GM19324 (cell line): ENCODE results near the gene KIRREL2.
"Not testable (repeated sequence)": the region's sequence is repeated elsewhere in the genome, so short reads cannot be mapped to it uniquely, and the experiment has no call there.

ENCODE experiments used
- ATAC-seq: cut with Tn5 transposase; IDR thresholded peaks from one replicate; pipeline ENCODE4 v1.9.1; 2021; ENCODE audit warnings: mild to moderate bottlenecking, moderate library complexity; ENCODE audit not compliant: unreplicated experiment, low FRiP score

Gene KIRREL2

DNA sequence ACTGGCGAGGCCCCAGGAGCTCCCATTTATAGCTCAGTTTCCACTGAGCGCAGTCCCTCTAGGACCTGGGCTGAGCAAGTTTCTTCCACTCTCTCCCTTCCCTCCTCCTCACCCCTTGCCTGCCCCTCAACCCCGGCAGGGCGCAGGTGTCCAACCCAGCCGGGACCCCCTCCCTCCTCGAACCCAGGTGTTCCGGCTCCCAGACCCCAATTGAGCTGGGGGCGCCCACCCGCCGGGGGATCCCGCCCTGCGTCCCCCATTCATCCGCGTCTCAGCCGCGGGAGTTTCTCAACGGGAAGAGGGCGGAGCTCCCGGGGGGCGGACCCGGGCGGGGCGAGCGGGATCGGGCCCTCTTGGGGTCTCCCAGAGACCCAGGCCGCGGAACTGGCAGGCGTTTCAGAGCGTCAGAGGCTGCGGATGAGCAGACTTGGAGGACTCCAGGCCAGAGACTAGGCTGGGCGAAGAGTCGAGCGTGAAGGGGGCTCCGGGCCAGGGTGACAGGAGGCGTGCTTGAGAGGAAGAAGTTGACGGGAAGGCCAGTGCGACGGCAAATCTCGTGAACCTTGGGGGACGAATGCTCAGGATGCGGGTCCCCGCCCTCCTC is at the start of gene KIRREL2:
KIRREL2 (plus strand) TSS at position 366 of the 604 bp plus-strand sequence; CDS start at position 575, 209 bp downstream.
- ATAC-seq: no peak

DNA sequence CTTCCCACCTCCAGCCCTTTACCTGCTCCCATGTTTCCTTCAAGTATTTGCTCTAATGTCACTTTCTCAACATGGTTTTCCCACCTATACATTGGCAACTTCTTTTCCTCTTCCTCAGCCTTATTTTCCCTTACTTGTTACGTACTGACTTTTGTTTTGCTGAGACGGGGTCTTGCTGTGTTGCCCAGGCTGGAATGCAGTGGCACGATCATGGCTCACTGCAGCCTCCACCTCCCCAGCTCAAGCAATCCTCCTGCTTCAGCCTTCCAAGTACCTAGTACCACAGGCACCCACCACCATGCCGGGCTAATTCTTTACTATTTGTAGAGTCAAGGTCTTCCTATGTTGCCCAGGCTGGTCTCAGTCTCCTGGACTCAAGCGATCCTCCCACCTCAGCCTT is 49.1 kb upstream of the KIRREL2 start:
- no peak for ATAC-seq

- no peak for ATAC-seq
Measured at GRCh38 chr19:35811317-35812219, 45.1 kb upstream of the KIRREL2 start.

DNA sequence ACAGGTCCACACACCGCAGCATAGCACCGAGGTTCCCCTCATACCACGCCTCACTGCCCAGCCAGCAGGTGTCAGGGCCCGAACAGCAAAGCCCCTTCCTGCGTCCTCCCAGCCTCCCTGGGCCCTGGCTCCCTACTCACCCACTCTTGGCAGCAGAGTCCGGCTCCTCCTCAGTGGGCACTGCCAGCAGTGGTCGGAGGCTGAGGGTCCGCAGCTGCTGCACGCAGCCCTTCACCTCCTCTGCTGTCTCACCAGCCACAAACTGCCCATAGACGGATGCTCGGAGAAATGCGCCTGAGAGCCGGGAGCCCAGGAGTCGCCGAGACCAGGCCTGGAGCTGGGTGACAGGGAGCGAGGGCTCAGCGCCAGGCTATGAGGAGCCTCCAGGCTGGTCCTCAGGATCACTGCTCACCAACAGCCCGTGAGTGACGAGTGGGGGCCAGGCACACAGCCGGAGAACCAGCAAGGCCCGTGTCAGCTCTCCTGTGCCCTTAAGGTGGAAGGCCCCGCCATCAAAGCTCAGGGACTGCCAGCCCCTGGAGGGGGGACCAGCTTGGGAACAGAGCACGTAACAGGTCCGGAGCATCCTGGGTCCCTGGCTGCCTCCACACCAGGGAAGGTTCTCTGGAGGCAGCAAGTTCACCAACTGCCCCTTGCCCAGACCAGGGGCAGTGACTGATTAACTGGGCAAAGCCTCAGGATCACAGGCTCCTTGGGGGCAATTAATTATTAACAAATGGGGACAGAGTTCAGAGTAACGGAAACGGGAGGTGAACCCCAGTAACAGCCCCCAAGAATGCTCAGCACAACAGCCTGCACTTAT is 44.3 kb upstream of the KIRREL2 start, which contains the start of gene PRODH2:
PRODH2 (minus strand) TSS at position 626 of the 823 bp plus-strand sequence; CDS start at position 586, 40 bp downstream.
- no peak for ATAC-seq

- ATAC-seq: no peak
Measured at GRCh38 chr19:35813043-35813890, 43.4 kb upstream of the KIRREL2 start.

- no peak for ATAC-seq
Measured at GRCh38 chr19:35816262-35816661, 40.4 kb upstream of the KIRREL2 start.

GRCh38 chr19:35816846-35817245 is 39.9 kb upstream of the KIRREL2 start:
- no peak for ATAC-seq

DNA sequence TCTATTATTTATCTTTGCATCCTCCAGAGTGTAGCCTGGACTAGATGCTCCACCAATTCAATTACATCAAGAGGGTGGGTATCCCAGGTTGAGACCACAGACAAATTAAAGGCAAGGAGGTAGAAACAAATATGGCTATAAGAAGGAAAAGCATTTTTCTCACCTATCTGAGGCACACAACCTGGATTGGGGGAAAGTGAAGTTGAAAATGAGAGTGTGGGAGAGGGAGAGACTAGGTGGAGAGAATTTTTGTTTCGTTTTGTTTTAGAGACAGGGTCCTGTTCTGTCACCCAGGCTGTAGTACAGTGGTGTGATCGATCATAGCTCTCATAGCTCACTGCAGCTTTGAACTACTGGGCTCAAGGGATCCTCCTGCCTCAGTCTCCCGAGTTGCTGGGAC is 38.3 kb upstream of the KIRREL2 start:
- no peak for ATAC-seq

GRCh38 chr19:35822579-35822978 is 34.1 kb upstream of the KIRREL2 start:
- ATAC-seq: no peak

GRCh38 chr19:35824150-35824549 is 32.6 kb upstream of the KIRREL2 start:
- ATAC-seq: no peak

DNA sequence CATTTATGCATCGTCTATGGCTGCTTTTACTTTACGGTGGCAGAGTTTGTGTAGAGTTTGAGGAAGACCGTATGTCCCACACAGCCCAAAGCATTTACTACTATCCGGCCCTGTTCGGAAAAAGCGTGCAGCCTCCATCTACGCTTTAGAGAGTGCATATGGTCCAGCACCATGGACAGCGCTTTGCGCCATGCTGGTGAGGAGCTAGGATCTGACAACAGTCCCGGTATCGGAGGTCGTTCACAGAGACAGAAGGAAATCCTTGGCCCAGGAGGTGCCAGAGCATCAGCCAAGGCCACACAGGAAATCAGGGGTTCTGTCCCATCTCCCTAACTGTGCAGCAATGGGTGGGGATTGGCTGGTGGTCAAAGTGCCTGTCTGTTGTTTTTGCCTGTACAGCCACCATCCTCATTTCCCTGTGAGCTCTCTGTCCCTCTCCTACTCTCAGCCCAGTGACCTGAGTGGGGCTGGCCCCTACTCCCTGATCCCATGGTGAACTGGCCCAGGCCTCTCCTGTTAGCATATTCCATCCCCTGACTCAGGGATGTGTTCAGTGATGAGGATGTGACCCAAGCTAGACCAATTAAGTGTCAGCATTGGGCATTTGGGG is 27.9 kb upstream of the KIRREL2 start:
- ATAC-seq: no peak

- no peak for ATAC-seq
Measured at GRCh38 chr19:35830986-35831385, 25.7 kb upstream of the KIRREL2 start.

GRCh38 chr19:35832054-35832453 is 24.7 kb upstream of the KIRREL2 start:
- ATAC-seq: no peak

DNA sequence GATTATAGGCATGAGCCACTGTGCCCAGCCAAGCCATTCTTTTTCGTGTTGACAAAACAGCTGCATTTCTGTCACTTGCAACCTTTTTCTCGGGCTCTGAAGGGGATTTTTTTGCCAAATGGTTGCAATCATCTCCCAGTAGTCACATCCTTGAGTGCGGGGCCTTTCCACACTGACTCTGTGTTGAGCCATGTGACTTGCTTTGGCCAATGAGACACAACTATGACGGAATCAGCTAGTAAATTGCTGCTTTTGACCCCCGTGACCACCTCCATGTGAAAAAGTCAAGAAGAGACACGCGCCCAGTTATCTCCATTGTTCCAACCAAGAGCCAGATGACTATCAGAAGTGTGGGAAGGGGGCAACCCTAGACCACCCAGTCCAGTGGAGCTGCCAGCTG is 22.7 kb upstream of the KIRREL2 start:
- ATAC-seq: no peak

DNA sequence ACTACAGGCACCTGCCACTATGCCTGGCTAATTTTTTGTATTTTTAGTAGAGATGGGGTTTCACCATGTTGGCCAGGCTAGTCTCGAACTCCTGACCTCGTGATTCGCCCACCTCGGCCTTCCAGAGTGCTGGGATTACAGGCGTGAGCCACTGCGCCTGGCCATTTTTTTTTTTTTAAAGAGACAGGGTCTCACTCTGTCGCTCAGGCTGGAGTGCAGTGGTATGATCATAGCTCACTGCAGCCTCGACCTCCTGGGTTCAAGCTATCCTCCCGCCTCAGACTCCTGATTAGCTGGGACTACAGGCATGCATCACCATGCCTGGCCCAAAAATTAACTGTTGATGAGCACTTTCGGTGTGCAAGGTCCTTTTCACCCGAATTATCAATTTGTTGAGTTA is 20.6 kb upstream of the KIRREL2 start:
- not testable (repeated sequence) for ATAC-seq

- no peak for ATAC-seq
Measured at GRCh38 chr19:35841961-35842595, 14.6 kb upstream of the KIRREL2 start.

DNA sequence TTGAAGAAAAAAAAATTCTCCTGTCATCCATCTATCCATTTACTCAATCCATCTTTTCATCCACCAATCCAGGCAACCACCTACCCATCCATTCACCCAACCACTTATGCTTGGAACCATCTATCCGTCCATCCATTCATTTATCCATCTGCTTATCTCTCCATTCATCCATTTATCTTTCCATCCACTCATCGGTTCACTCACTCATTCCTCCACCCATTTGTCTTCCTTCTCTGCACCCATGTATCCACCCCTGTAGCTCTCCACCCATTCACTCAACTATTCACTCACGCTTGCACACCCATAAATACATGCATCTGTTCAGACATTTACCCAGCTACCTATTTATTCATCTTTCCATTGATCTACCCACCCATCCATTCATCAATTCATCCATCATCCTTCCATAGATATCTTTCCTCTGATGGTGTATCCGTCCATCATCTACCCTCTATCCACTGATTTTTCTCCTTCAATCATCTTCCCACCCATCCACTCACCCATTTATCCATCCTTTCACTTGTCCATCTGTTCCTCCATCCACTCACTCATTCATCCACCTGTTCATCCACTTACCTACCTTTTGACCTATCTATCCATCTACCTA is 13.9 kb upstream of the KIRREL2 start:
- ATAC-seq: no peak

- ATAC-seq: no peak
Measured at GRCh38 chr19:35843676-35844481, 12.8 kb upstream of the KIRREL2 start.
